Caco-2 (cell line): ENCODE data around the gene MAK. TPM values are rescaled to one million over a fixed set of nuclear protein-coding genes. Genes with fewer than 3 reads are reported as not detected.

Source experiments
- BruUV-seq: library from RNA; stranded (reverse); fragments of 400-500 nt; replicated peaks from 2 replicates; lab custom pipeline; 2021; lab: Mats Ljungman, UMichigan
- CTCF ChIA-PET: fragments of 300-600 bp; sonication (Branson Sonifier 250); formaldehyde crosslinking; loops from one replicate; lab custom pipeline; 2022; ENCODE audit warnings: antibody characterized with exemption; lab: Charles Lee
- POLR2A ChIA-PET: fragments of 300-600 bp; sonication (Branson Sonifier 250); formaldehyde crosslinking; loops from one replicate; lab custom pipeline; 2022; ENCODE audit warnings: antibody characterized with exemption; lab: Charles Lee
- DNase-seq, 2 experiments: peaks; one replicate each; pipeline versions ENCODE4 v3.0.0 to v3.0.0-alpha.2; 2020 to 2022
- H3K27me3 ChIP-seq: replicated peaks from 2 replicates; pipeline ENCODE4 v1.6.0; 2011; ENCODE audit warnings: low read length; ENCODE audit not compliant: control insufficient read depth, insufficient read depth
- H3K36me3 ChIP-seq: 2 replicates; pipeline ENCODE4 v1.5.1; 2011; ENCODE audit warnings: low read length; ENCODE audit not compliant: control insufficient read depth, insufficient read depth
- H3K4me1 ChIP-seq: fragments of 250-450 bp; sonication (Bioruptor Pico); 2 replicates; pipeline ENCODE4 v1.5.1; 2020; ENCODE audit warnings: mild to moderate bottlenecking
- H3K4me3 ChIP-seq: 2 replicates; pipeline ENCODE4 v1.5.1; 2011; ENCODE audit warnings: low read depth, mild to moderate bottlenecking, control low read depth, low read length
- H3K9me3 ChIP-seq: fragments of 250-450 bp; sonication (Bioruptor Pico); 2 replicates; pipeline ENCODE4 v1.5.1; 2020; ENCODE audit warnings: mild to moderate bottlenecking, moderate library complexity
- H3K27ac Mint-ChIP-seq: one replicate; pipeline ENCODE4 v1.8.0; 2022; ENCODE audit warnings: mixed read lengths; ENCODE audit not compliant: unreplicated experiment
- H3K27me3 Mint-ChIP-seq: one replicate; pipeline ENCODE4 v1.8.0; 2022; ENCODE audit warnings: mixed read lengths; ENCODE audit not compliant: insufficient read depth, unreplicated experiment
- H3K36me3 Mint-ChIP-seq: one replicate; pipeline ENCODE4 v1.8.0; 2022; ENCODE audit warnings: mild to moderate bottlenecking, mixed read lengths; ENCODE audit not compliant: insufficient read depth, unreplicated experiment
- H3K4me1 Mint-ChIP-seq: one replicate; pipeline ENCODE4 v1.8.0; 2022; ENCODE audit warnings: low read depth, mixed read lengths; ENCODE audit not compliant: unreplicated experiment
- H3K4me3 Mint-ChIP-seq: one replicate; pipeline ENCODE4 v1.8.0; 2022; ENCODE audit warnings: mild to moderate bottlenecking, moderate library complexity, mixed read lengths; ENCODE audit not compliant: unreplicated experiment
- H3K9me3 Mint-ChIP-seq: one replicate; pipeline ENCODE4 v1.8.0; 2022; ENCODE audit warnings: mixed read lengths; ENCODE audit not compliant: unreplicated experiment
- intact Hi-C: fragments of 100-400 bp; cut with micrococcal nuclease; formaldehyde crosslinking; loops from one replicate; pipeline ENCODE4 v1.10.0; 2022; ENCODE audit not compliant: unreplicated experiment
- total RNA-seq: library from RNA; stranded (reverse); gene quantifications from 2 replicates; pipeline ENCODE4 v1.2.3, GENCODE V29; 2022
- TF ChIP-seq, protein P1 (sequence below), 2 experiments: fragments of 200-600 bp in 1 of 2; IDR thresholded peaks; 1 replicate in 1 of 2; 2 replicates in 1 of 2; pipeline versions ENCODE4 v1.5.1 to v1.8.0; 2011 to 2022; ENCODE audit warnings: antibody characterized with exemption in 1 of 2, control low read depth in 1 of 2, inconsistent platforms in 1 of 2, low read depth in 1 of 2, low read length in 1 of 2, mild to moderate bottlenecking in 1 of 2, moderate library complexity in 1 of 2; ENCODE audit not compliant: insufficient read depth in 1 of 2, severe bottlenecking in 1 of 2, unreplicated experiment in 1 of 2

The MAK gene
- total RNA-seq, 1 experiment from 2014 or later, result 0.16 TPM

- Mint-ChIP-seq H3K4me3 (peak overlapping the region; percentile 89), H3K36me3 (no peaks in the 10 kb centered on the region), H3K9me3 (peaks cover 9% of the 10 kb centered on the region), H3K27ac (peak overlapping the region; percentile 83), H3K4me1 (no peaks in the 10 kb centered on the region), H3K27me3 (peaks cover 12% of the 10 kb centered on the region)
- Histone ChIP-seq H3K4me3 (peak overlapping the region; percentile 52), H3K36me3 (no peaks in the 10 kb centered on the region), H3K9me3 (0 out of 2 replicates have a peak, but pooled peaks cover 9% of the 10 kb centered on the region), H3K4me1 (peaks cover 5% of the 10 kb centered on the region), H3K27me3 (no peaks in the 10 kb centered on the region)
- BruUV-seq, result no TSS peak
- ChIA-PET POLR2A (no interaction called here), CTCF (no interaction called here)
- intact Hi-C loops, result loop anchor here (5.0 kb wide), 1 partner anchor 230 kb away; no protein-coding TSS in a partner anchor
- peak in 1 of 2 experiments; percentile 24 for DNase-seq
- TF ChIP-seq, protein P1, sequence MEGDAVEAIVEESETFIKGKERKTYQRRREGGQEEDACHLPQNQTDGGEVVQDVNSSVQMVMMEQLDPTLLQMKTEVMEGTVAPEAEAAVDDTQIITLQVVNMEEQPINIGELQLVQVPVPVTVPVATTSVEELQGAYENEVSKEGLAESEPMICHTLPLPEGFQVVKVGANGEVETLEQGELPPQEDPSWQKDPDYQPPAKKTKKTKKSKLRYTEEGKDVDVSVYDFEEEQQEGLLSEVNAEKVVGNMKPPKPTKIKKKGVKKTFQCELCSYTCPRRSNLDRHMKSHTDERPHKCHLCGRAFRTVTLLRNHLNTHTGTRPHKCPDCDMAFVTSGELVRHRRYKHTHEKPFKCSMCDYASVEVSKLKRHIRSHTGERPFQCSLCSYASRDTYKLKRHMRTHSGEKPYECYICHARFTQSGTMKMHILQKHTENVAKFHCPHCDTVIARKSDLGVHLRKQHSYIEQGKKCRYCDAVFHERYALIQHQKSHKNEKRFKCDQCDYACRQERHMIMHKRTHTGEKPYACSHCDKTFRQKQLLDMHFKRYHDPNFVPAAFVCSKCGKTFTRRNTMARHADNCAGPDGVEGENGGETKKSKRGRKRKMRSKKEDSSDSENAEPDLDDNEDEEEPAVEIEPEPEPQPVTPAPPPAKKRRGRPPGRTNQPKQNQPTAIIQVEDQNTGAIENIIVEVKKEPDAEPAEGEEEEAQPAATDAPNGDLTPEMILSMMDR (IDR thresholded peaks at IDR 0.05; ENCODE audit: insufficient read depth in 1 of 2, low read depth in 1 of 2, low read length in 1 of 2, severe bottlenecking in 1 of 2, unreplicated experiment in 1 of 2), result no peak
Measured at GRCh38 chr6:10837622-10837994, 731 bp downstream of the MAK start.

GRCh38 chr6:10837009-10837621 is 1.2 kb downstream of the MAK start:
- Mint-ChIP-seq H3K27me3 (peaks cover 12% of the 10 kb centered on the region), H3K27ac (no peak overlapping the region), H3K4me1 (no peaks in the 10 kb centered on the region), H3K4me3 (peak overlapping the region; percentile 89), H3K36me3 (no peaks in the 10 kb centered on the region), H3K9me3 (peaks cover 9% of the 10 kb centered on the region)
- Histone ChIP-seq H3K27me3 (no peaks in the 10 kb centered on the region), H3K36me3 (no peaks in the 10 kb centered on the region), H3K4me1 (peaks cover 5% of the 10 kb centered on the region), H3K4me3 (peak overlapping the region; percentile 52), H3K9me3 (0 out of 2 replicates have a peak, but pooled peaks cover 9% of the 10 kb centered on the region)
- intact Hi-C loops, result loop anchor here (5.0 kb wide), 1 partner anchor 230 kb away; no protein-coding TSS in a partner anchor
- TF ChIP-seq, protein P1 (IDR thresholded peaks at IDR 0.05; ENCODE audit: insufficient read depth in 1 of 2, low read depth in 1 of 2, low read length in 1 of 2, severe bottlenecking in 1 of 2, unreplicated experiment in 1 of 2), result no peak
- peak; percentile 37 to 40 for DNase-seq
- ChIA-PET POLR2A (no interaction called here), CTCF (no interaction called here)
- TSS peak; percentile 47 for BruUV-seq

DNA sequence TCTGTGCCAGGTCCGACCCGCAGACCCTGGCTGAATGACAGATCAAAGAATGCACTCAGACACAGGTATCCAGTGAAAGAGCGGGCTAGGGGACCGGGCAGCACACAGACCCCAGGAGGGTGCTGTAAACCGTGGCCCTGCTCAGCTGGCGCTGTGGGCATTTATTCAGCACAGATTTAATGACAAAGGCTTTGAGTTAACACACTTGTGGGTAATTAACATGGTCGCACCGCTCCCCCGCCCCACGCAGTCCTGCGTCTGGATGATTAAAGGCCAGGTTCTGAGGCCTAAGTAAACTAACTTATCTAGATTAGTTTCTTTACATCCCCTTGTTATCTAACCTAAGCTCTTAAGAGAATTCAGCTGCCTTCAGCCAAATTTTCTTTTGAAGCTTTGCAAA is 3.5 kb downstream of the MAK start:
- CTCF ChIA-PET, result no interaction called here
- Mint-ChIP-seq H3K27me3 (peaks cover 2% of the 10 kb centered on the region), H3K36me3 (no peaks in the 10 kb centered on the region), H3K27ac (no peak overlapping the region), H3K9me3 (peaks cover 9% of the 10 kb centered on the region), H3K4me3 (no peak overlapping the region), H3K4me1 (no peaks in the 10 kb centered on the region)
- H3K9me3 ChIP-seq, result 0 out of 2 replicates have a peak, but pooled peaks cover 9% of the 10 kb centered on the region
- H3K4me1 ChIP-seq, result peaks cover 5% of the 10 kb centered on the region
- no peaks in the 10 kb centered on the region for H3K36me3 ChIP-seq
- no peak overlapping the region for H3K4me3 ChIP-seq
- no TSS peak for BruUV-seq
- POLR2A ChIA-PET, result no interaction called here
- DNase-seq, result peak; percentile 25 to 49
- intact Hi-C loops, result loop anchor here (5.0 kb wide), 1 partner anchor 232 kb away; no protein-coding TSS in a partner anchor
- H3K27me3 ChIP-seq, result no peaks in the 10 kb centered on the region
- TF ChIP-seq, protein P1 (IDR thresholded peaks at IDR 0.05; ENCODE audit: insufficient read depth in 1 of 2, low read depth in 1 of 2, low read length in 1 of 2, severe bottlenecking in 1 of 2, unreplicated experiment in 1 of 2), result no peak
